ENCODE results near the gene TMCO5A. TPM values are rescaled to one million over a fixed set of nuclear protein-coding genes. Genes with fewer than 3 reads are reported as not detected.

TMCO5A gene
- total and polyA plus RNA-seq, 9 of the 15 experiments (the other 6 are each of a cell fraction or from before 2014, with no cell fraction given): not detected

- no peak for ATAC-seq
- DNase-seq (ENCODE audit: extremely low read depth in 1 of 4, low spot score in 3 of 4): no peak
- no peak overlapping the region for H3K27ac ChIP-seq (ENCODE audit: extremely low read depth, low read depth, low read length)
- H3K9me3 ChIP-seq (replicated peaks; ENCODE audit: control insufficient read depth, insufficient read depth, low read depth, low read length): no peaks in the 10 kb centered on the region
- H3K79me2 ChIP-seq (ENCODE audit: control insufficient read depth, insufficient read depth, low read length): no peaks in the 10 kb centered on the region
- CTCF ChIA-PET (ENCODE audit: low intra/inter-chr PET ratio): no interaction called here
- POLR2A ChIA-PET: no interaction called here
- H4K20me1 ChIP-seq (replicated peaks; ENCODE audit: control insufficient read depth, insufficient read depth, low read length): no peaks in the 10 kb centered on the region
- BruUV-seq (replicated peaks): no TSS peak
- H2AFZ ChIP-seq (ENCODE audit: low read depth, low read length): no peak overlapping the region
- no peaks in the 10 kb centered on the region for H3K27me3 ChIP-seq (ENCODE audit: control insufficient read depth in 2 of 2, insufficient read depth in 2 of 2, low read length in 2 of 2)
- no peaks in the 10 kb centered on the region for H3K4me1 ChIP-seq (replicated peaks in 1 of 2; ENCODE audit: control insufficient read depth in 2 of 2, insufficient read depth in 2 of 2, low read length in 2 of 2)
- H3K4me3 ChIP-seq: no peak overlapping the region
- H3K4me2 ChIP-seq (ENCODE audit: insufficient read depth, low read length): no peak overlapping the region
- intact Hi-C loops (cut with micrococcal nuclease): no loop called here
- no peak for FAIRE-seq
- in situ Hi-C loops (cut with MboI): no loop called here
- no peaks in the 10 kb centered on the region for H3K9me1 ChIP-seq (ENCODE audit: control insufficient read depth, insufficient read depth, low read length)
- no peak overlapping the region for H3K9ac ChIP-seq (ENCODE audit: insufficient read depth in 1 of 2, low read depth in 2 of 2, low read length in 2 of 2)
- no peaks in the 10 kb centered on the region for H3K36me3 ChIP-seq (ENCODE audit: control insufficient read depth, insufficient read depth, low read length)
- no peak for TF ChIP-seq TEAD1 (CRISPR knock-in tag; IDR thresholded peaks at IDR 0.05)
- no peak for TF ChIP-seq THAP7 (CRISPR knock-in tag; IDR thresholded peaks at IDR 0.05)
- no peak for TF ChIP-seq SRSF1 (IDR thresholded peaks at IDR 0.05; ENCODE audit: low read depth, low read length)
- no peak for TF ChIP-seq EGR1 (conservative IDR thresholded peaks at IDR 0.05)
- no peak for TF ChIP-seq SIX5 (IDR thresholded peaks at IDR 0.05; ENCODE audit: borderline replicate concordance in 1 of 2, insufficient read depth in 1 of 2, low read depth in 1 of 2, low read length in 2 of 2)
- TF ChIP-seq USF2 (CRISPR knock-in tag; IDR thresholded peaks at IDR 0.05): no peak
- no peak for TF ChIP-seq CBX3 (IDR thresholded peaks at IDR 0.05; ENCODE audit: borderline replicate concordance in 1 of 2, low read length in 2 of 2)
- TF ChIP-seq BCLAF1 (IDR thresholded peaks at IDR 0.05; ENCODE audit: borderline replicate concordance in 1 of 2, control insufficient read depth in 1 of 2, low read depth in 2 of 2, low read length in 1 of 2): no peak
- TF ChIP-seq ZNF589 (CRISPR knock-in tag; IDR thresholded peaks at IDR 0.05; ENCODE audit: low read depth): no peak
- TF ChIP-seq, protein P1, sequence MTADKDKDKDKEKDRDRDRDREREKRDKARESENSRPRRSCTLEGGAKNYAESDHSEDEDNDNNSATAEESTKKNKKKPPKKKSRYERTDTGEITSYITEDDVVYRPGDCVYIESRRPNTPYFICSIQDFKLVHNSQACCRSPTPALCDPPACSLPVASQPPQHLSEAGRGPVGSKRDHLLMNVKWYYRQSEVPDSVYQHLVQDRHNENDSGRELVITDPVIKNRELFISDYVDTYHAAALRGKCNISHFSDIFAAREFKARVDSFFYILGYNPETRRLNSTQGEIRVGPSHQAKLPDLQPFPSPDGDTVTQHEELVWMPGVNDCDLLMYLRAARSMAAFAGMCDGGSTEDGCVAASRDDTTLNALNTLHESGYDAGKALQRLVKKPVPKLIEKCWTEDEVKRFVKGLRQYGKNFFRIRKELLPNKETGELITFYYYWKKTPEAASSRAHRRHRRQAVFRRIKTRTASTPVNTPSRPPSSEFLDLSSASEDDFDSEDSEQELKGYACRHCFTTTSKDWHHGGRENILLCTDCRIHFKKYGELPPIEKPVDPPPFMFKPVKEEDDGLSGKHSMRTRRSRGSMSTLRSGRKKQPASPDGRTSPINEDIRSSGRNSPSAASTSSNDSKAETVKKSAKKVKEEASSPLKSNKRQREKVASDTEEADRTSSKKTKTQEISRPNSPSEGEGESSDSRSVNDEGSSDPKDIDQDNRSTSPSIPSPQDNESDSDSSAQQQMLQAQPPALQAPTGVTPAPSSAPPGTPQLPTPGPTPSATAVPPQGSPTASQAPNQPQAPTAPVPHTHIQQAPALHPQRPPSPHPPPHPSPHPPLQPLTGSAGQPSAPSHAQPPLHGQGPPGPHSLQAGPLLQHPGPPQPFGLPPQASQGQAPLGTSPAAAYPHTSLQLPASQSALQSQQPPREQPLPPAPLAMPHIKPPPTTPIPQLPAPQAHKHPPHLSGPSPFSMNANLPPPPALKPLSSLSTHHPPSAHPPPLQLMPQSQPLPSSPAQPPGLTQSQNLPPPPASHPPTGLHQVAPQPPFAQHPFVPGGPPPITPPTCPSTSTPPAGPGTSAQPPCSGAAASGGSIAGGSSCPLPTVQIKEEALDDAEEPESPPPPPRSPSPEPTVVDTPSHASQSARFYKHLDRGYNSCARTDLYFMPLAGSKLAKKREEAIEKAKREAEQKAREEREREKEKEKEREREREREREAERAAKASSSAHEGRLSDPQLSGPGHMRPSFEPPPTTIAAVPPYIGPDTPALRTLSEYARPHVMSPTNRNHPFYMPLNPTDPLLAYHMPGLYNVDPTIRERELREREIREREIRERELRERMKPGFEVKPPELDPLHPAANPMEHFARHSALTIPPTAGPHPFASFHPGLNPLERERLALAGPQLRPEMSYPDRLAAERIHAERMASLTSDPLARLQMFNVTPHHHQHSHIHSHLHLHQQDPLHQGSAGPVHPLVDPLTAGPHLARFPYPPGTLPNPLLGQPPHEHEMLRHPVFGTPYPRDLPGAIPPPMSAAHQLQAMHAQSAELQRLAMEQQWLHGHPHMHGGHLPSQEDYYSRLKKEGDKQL (CRISPR knock-in tag; IDR thresholded peaks at IDR 0.05; ENCODE audit: borderline replicate concordance): no peak
- no peak for TF ChIP-seq MCM5 (IDR thresholded peaks at IDR 0.05; ENCODE audit: low read depth)
These were observed 3.1 kb upstream of the TMCO5A start for GRCh38 chr15:37931321-37931720.
